GM12801 (cell line): ENCODE data around the gene LAMC1.

ENCODE experiments used
- CTCF ChIP-seq: IDR thresholded peaks from one replicate; pipeline ENCODE4 v1.5.1; 2011; ENCODE audit warnings: control low read depth; ENCODE audit not compliant: insufficient read length; ENCODE audit errors: extremely low read depth

LAMC1 gene

GRCh38 chr1:183125279-183125999 is 102.2 kb downstream of the LAMC1 start:
- TF ChIP-seq CTCF = no peak

DNA sequence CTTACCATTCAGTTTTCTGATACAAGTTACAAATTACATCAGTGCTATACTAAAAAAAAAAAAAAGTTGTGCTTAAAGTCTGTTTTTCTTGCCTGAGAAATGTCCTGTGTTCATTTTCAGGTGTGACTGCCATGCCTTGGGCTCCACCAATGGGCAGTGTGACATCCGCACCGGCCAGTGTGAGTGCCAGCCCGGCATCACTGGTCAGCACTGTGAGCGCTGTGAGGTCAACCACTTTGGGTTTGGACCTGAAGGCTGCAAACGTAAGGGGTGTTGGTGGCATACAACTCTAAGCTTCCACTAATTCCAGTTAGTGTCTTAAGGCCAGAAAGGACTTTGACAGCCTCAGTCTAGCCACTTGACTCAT is 102.8 kb downstream of the LAMC1 start:
- TF ChIP-seq CTCF = no peak

DNA sequence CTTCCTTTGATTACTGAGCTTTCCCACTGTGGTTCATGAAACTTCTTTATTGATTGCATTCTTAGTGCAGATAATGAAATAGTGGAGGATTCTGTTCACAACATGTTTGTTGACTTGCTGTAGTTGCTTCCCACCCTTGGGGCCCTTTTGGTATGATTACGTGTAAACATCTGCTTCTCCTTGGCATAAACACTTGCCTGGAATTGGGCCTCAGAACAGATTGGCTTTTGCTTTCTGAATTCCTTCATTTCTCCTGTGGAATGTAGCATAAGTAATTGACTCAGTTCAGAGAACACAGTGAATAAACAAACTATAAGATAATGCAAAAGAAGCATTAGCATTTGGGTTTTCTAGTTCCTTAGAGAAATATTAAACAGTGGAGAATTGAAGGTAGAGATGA is 103.3 kb downstream of the LAMC1 start:
- TF ChIP-seq CTCF = no peak

GRCh38 chr1:183129921-183130690 is 106.9 kb downstream of the LAMC1 start:
- TF ChIP-seq CTCF = no peak

DNA sequence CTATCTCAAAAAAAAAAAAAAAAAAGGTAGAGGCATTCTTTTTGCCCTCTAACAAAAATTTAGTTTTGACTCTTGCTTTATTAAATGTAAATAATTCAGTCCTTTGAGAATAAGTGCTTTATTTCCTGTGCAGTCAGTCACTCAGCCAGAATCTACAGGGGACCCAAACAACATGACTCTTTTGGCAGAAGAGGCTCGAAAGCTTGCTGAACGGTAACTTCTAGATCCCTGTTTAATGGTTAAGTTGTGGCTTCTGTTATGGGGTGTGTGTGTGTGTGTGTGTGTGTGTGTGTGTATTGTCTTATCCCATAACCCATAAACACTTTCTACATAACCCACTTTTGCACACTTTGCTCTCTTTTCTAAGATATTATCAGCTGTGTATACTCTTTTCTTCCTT is 107.9 kb downstream of the LAMC1 start:
- TF ChIP-seq CTCF = no peak

DNA sequence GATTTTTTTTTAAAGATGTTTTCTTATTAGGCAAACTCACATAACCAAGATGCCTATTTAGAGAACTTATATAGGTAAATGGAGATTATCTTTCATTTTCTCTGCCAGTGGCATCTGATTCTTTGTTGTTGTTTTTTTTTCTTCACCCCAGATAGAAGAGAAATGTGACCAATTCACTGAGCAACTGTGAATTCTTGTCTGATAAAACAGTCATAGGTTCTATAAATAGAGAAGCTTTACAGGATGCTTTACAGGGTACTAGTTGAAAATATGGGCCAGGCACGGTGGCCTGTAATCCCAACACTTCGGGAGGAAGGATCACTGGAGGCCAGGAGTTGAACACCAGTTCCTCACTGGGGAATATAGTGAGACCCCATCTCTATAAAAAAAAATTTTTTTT is 112.1 kb downstream of the LAMC1 start:
- TF ChIP-seq CTCF = no peak

- TF ChIP-seq CTCF = no peak
These were observed 114.6 kb downstream of the LAMC1 start for GRCh38 chr1:183137782-183138181.
